NCI-H1417 treated with DMSO at 0.1 percent for 48 hours (cell line): ENCODE measurements around the gene GPS1.

ENCODE experiments used
- DNase-seq: peaks from one replicate; lab custom pipeline; 2025; lab: John Stamatoyannopoulos, UW

The GPS1 gene

DNA sequence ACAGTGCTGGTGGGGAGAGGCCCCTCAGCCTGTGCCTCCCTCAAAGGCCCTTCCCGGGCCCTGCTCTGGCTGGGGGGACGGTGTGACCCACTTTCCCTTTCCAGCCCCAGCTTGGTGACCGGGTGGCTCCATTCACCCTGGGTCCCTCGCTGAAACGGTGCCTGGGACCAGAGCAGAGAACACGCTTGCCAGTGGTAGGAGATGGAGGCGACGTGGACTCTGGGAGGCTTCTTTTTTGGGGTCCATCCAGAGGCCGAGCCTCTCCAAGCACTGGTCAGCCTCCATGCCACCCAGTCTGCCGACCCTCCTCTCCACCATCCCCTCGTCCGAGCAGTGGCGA is 36.8 kb upstream of the GPS1 start:
- DNase-seq = no peak

DNA sequence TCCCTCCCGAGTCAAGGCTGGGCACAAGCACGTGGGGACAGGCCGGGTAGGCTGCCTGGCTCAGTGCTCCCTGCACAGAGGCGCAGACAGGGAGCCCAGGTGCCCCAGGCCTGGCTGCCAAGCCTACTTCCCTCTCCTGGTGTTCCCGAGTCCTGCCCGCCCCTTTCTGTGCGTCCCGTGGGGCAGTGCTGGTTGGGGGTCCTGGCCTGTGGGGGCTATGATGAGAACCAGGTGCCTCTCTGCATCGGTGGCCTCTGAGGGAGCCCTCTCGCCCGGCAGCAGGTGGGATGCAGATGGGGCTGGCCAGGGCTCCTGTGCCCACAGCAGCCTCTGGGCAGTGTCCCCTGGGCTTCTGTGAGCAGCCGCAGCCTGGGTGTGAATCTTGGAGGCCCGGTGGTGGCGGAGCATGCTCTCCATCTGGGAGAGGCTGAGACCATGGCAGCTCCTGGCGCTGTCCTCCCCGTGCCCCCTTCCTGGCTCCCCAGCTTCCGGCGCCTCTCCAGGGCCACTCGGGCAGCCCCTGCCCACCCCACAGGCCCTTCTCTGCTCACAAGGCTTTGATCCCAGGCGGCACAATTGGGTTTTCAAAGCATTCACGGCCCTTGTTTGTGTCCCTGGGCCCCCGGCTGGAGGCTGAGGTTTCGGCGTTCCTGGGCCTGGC is 36.3 kb upstream of the GPS1 start:
- no peak for DNase-seq

DNA sequence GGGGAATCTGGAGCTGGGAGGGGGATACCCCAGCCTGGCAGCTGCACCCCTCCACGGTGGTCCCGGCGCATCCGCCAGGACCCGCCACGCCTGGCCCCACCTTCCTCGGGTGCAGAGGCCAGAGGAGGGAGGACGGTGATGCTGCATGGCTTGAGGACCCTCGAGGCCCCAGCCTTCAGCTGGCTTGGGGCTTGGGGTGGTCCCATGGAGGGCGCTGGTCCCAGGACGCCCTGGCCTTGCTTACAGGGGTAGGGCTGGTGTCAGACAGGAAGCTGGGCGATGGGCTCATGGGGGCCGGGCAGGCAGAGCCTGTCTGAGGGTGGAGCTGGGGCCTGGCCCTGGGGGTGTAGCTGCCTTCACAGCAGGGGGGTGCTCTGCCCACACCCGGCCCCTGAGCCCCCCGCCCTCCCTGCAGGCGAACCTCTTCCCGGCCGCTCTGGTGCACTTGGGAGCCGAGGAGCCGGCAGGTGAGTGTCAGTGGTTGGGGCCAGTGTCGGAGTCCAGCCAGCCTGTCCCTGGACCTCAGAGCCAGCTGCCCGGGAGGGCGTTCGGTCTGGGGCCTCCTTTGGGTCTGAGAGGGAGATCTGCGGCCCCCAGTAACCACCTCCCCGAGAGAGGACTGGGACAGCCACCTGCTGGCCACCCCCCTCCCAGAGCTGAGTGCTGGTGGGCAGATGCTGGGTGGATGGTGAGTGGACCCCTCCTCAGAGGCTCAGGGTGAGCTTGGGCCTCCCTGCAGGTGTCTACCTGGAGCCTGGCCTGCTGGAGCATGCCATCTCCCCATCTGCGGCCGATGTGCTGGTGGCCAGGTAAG is 35.4 kb upstream of the GPS1 start:
- no peak for DNase-seq

DNA sequence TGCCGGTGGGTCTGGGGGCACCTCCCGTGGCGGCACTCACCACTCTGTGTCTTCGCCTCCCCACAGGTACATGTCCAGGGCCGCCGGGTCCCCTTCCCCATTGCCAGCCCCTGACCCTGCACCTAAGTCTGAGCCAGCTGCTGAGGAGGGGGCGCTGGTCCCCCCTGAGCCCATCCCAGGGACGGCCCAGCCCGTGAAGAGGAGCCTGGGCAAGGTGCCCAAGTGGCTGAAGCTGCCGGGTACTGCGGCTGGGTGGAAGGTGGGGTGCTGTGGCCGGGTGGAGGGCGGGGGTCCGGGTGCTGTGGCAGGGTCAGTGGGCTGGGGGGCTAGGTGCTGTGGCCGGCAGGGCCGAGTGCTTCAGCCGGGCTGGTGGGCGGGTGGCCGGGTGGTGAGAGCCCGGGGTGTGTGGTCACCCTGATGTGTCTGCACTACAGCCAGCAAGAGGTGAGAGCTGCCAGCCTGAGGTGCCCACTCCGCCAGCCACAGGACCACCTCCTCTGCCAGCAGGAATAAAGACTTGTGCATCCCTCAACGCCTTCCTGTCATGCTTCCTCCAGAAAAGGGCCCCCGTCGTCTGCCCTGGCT is 34.7 kb upstream of the GPS1 start:
- no peak for DNase-seq

DNA sequence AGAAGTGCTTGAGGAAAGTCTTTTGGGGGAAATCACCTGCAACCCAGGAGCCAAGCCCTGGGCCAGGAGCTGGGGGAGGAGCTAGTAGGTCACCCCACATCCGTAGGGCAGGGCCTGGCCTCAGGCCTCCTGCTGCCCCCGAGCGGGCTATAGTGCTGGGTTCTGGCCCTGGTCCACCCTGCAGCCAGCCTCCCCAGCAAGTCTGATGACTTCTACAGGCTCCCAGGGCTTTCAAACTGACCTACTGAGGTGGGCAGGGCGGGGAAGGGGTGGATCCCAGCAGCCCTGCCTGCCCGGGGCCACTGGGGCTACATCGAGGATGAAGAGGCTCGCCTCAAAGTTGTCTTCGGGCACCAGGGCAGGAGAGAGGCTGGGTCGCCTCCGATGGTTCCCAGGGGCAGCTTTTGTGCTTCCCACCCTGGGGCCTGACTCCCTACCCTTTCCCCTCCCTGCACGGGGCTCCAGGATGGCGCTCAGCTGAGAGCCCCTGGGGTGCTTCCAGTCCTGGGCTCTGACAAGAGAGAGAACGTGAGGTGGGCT is 34.0 kb upstream of the GPS1 start:
- DNase-seq = no peak

DNA sequence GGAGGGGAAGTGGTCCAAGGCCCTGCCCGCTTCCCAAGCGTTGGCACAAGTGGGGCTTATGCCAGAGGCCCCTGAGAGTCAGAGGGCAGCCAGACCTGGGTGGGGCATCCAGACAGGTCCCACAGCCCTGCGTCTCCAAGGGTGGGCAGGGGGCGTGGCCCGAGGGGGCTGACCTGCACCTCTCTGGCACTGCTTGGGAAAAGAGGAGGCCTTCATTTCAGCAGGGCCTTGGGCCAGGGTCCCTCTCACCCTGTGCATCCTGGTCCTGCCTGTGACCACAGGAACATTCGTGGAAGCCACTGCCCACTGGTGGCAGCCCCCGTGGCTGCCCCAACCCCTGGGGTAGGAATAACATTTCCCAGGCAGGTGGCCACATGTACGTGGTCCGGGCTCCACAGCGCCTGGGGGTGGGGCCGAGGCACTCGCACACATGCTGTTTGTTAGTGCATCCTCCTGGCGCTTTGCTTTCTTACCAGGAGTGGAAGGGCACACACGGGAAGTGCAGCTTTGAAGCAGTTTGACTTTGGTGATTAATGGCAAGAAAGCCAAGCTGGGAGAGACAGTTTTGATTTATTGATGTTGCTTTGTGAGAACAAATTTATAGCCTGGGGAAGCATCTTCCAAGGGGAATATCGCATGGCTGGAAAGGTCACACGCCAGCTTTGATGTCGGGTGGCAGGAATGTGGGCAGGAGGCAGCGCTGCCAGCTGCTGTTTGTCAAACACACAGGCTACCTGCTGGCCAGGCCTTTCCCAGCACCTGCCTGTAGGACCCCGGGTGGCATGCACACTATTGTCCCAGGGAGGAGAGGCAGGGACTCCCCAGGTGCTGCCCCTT is 33.3 kb upstream of the GPS1 start:
- DNase-seq = peak; percentile 61

DNA sequence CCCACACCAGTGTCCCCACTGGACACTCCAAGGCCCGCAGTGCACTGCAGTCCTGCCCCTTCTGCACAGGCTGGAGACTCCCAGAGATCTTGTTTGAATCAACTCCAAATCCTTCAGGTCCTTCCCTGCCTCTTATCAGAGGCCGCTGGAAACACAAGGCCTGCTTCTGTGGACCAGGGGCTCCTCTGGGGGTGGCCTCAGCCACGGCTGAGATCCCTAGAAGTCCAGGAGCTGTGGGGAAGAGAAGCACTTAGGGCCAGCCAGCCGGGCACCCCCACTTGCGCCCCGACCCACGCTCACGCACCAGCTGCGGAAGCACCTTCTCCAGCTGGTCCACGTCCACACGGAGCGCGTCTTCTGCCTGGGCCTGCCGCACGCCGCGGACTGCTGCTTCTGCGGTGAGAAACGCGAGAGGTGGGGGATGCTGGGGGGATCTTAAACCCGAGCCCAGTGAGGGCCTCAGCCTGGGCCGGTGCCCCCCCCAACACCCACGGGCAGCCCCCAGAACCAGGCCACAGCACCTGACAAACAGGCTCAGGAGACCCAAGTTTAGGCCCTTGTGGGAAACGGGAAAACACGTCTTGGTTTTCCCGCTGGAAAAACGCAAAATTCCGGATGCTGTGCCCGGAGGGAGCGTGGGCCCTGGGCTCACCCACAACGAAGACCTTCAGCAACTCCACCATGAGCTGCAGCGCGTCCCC is 32.6 kb upstream of the GPS1 start:
- no peak for DNase-seq

DNA sequence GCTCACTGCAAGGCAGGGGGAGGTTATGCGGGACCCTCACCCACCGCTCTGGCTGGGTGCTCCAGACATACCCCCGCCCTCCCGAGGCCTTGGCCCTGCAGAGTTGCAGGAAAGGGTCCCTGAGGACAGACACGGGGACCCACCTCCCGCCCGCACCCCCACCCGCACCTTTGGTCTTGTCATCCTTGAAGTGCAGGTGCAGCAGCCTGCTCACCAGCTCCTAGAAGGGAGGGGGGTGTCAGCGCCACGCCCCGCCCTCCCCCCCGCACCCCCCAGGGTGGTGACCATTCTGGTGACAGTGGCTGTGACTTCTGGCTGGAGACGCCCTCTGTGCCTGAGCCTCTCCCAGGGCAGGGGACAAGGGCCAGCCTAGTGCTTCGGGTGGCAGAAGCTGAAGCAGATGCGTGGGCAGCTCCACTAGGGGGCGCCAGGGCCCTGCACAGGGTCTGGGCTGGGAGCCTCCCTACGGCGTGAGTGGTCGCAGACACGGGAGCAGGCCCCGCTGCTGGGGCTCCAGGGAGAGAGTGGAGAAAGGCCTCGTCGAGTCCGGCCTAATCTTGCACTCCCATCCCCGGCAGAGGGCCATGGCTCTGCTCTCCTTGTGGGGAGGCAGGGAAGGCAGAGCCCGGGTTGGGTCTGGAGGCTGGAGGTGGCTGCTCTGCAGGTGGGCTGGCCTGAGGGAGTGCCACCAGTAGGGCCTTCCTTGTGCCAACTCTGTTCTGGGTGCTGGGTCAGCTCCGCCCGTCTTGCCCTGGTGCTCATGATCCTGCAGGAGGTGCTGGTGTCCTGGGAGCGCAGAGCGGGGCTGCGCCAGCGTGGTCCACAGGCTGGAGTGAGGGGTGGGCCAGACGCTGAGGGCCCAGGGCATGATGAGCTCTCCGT is 31.8 kb upstream of the GPS1 start:
- DNase-seq = no peak

DNA sequence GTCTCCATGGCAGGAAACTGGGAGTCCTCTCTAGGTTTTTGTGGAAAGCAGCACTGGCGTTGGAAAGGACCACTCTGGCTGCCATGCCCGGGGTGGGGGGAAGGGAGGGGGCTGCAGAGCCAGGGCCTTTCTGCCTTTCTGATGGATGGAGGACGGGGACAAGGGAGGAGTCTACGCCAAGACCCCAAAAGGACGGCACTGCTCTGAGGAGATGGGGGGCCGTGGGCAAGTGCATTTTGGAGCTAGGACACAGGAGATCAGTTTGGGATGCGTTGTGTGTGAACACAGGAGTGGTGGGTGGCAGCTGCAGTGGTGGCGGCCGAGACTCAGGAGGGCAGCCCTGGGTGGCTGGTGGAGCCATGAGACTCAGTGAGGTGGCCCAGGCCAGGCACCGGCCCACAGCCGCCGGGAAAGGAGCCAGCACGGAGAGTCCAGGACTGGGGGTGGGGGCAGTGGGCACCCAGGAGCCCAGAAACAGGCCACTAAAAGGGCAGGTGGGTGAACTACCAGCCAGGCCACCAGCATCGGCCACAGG is 31.1 kb upstream of the GPS1 start:
- DNase-seq = no peak

DNA sequence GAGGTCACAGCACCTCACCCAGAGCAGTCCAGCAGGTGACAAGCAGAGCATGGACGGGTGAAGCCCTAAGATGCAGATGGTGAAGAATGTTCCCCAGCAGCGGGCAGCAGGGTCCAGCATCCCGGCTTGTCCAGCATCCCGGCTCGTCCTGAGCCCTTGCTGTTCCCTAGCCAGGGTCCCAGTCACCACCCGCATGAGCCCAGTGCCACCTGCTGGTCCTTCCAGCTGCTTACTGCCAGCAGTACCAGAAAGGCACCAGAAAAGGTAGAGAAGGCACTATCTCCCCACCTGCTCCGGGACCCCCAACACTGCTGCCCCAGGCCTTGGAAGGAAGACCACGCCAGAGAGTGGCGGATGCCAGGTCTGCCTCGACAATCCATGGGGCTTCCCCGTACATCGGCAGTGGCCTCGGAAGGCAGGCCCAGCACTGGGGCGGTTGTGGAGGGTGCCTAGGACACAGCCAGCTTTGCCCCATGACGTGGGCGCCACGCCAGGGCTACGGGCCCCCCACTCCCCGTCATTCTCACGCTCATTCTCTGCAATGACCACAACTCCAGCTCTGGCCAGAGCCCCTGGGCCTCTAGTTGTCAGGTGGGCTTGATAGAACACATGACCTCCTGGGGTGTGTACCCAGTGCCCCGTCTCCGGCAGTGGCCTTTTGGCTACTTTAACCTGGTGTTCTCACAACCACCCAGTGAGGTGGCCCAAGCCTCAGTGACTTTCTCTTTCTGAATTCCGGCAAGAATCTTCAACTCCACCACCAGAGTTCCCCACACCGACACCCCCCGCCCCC is 30.4 kb upstream of the GPS1 start:
- DNase-seq = no peak

DNA sequence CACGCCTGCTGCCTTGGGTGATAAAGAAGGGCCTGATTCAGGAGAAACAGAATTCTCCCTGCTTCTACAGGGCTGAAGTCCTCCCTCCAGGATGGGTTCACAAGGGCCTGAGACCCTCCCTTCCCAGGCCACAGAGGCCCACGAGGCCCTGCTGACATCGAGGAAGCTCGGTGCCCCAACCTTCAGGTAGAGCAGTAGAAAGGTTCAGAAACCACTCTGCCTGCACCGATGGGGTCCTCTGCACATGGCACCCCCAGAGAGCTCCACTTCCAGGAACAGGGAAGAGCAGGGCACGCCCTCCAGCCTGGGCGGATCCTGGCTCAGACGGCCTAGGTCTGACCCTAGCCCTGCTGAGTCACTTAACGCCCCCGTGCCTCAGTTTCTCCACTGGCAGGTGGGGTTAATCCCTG is 29.8 kb upstream of the GPS1 start:
- DNase-seq = no peak

DNA sequence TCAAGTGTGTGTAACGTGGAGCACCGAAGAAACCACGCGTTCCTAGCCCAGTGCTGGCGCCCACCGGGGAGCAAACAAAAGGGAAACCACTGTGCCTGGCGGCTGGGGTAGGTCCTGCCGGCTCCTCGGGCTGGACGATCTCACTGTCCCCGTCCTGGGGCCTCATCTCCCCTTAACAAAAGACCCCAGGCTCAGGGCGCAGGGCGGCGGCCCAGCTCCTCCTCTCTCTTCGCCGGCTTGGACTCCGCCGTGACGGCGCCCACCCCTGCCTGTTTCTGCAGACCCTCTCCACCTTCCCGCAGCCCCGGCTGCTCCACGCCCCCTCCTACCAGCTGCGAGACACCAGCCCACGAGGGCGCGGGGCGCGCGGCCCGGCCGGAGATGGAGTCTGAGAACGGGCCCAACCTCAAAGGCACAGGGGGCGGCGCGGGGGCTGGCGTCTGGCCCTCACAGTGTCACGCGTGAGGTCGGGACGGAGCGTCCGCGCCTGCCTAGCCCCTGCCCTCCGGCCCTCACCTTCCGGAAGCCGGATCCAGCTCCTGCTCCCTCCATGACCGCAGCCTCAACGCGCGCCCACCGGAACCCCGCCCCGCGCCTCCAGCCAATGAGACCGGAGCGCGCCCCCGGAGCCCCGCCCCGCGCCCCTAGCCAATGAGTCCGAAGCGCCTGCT is 29.3 kb upstream of the GPS1 start, which contains the start of gene CENPX:
Gene CENPX, minus strand, starts transcription at position 569 of the 671 bp plus-strand sequence. Its CDS starts 17 bp downstream, at position 552.
- DNase-seq = no peak

DNA sequence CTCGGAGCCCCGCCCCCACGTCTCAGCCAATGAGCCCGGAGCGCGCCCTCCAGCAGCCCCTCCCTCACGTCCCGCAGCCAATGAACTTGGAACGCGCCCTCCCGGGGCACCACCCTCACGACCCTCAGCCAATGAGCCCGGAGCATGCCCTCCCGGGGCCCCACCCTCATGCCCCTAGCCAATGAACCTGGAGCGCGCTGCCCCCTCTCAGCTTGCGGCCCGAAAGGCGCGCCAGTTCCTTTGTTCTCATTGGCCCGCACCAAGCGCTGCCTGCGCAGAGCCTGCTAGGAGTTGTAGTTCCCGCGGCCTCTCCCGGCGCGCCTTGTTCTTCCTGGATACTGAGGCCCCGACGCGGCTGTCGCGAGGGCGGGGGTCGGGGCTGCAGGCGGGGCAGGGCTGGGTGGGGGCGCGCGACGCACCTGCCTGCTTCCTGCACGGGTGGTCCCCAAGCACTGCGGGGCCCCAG is 28.7 kb upstream of the GPS1 start, which contains the start of gene LRRC45:
Gene LRRC45, plus strand, starts transcription at position 325 of the 466 bp plus-strand sequence. CDS start 339 bp downstream, outside the sequence.
- DNase-seq = peak; percentile 97

DNA sequence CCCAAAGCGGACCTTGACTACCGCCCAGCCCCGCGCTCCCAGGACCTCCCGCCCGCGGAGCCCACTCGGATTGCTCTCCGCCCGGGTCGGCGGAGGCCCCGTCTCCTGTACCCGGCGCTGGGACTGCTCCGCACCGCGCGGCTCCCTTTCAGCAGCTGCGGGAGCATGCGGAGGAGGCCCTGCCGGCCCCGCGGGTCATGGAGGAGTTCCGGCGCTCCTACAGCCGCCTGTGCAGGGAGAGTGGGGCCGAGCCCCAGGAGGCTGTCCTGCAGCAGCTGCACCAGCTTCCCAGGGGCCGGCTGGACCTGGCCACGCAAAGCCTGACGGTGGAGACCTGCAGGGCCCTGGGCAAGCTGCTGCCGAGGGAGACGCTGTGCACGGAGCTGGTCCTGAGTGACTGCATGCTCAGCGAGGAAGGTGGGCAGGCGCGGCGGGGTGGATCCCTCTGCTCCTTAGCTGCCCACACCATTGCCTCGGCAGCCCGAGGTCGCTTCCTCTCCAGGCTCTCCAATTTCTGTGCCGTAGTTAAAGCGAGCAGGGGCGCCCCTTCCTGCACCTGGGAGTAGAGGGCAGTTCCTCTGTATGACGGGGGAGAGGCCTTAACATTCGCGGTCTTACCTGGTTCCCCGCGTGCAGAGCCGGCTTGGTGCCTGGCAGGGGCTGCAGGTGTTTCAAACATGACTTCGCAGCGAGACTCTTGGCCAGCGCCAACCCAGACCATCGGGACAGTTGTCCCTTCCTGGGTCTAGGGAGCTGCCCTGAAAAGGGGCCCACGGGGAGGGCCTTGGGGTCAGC is 28.1 kb upstream of the GPS1 start:
- no peak for DNase-seq

DNA sequence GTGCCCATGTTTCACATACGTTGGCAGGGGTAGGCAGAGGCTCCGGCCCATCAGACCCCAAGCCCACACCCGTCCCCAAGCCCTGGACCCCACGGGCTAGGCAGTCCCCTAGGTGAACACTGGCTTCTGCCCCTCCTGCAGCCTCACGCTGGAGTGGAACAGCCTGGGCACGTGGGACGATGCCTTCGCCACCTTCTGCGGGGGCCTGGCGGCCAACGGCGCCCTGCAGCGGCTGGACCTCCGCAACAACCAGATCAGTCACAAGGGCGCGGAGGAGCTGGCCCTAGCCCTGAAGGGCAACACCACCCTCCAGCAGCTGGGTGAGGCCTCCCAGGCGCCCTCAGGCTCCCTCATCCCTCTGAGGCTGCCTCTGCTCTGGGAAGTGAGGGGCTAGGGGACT is 26.8 kb upstream of the GPS1 start:
- DNase-seq = no peak

DNA sequence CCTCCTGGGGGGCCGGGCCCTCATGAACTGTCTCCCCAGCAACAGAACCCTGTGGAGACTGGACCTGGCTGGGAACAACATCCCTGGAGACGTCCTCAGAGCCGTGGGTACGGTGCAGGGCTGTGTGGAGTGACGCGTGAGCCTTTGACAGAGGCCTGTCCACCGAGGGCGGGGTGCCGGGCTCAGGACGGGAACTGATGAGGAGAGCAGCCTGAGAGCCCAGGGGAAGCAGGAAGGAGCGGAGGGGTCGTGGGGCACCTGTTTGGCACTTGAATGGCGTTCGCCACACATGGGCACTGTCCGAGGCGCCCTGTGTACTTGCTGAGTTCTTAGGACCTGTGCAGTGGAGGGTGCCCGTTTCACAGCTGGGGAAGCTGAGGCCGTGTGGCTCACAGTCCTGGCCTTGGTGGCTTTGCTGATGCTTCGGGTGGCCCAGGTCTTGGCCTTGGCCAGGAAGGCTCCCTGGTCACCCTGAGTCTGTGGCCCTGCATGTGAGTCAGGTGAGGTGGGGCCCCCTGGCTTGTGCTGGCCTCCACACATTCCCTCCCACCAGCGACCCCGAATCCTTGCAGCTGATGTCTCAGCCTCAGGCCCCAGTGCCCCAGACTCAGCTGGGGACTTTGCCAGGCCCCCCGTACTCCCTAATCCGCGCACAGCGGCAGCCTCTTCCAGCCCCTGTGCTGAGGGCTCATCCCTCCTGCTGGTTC is 26.1 kb upstream of the GPS1 start:
- no peak for DNase-seq

DNA sequence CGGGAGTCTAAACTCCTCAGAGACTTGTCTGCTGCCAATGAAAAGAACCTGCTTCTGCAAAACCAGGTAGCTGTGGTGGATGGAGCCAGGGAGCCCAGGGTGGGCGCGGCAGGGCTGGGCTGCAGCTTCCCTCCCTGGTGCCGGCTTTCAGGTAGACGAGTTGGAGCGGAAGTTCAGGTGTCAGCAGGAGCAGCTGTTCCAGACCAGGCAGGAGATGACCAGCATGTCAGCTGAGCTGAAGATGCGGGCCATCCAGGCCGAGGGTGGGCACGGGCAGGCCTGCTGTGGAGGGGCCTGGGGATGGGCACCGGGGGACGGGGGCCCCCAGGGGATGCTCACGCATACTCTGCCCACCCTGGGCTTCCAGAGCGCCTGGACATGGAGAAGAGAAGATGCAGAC is 23.5 kb upstream of the GPS1 start:
- no peak for DNase-seq
